GM12872 (cell line): ENCODE results near the gene TNFSF15.

Experiments
- TF ChIP-seq, protein P1 (sequence below): IDR thresholded peaks from 3 replicates; pipeline ENCODE4 v1.5.1; 2011; ENCODE audit warnings: low read depth, mild to moderate bottlenecking, low read length, moderate library complexity; ENCODE audit not compliant: insufficient read depth

The TNFSF15 gene

GRCh38 chr9:114775981-114776380 lies 29.9 kb downstream of the TNFSF15 start:
- TF ChIP-seq, protein P1, sequence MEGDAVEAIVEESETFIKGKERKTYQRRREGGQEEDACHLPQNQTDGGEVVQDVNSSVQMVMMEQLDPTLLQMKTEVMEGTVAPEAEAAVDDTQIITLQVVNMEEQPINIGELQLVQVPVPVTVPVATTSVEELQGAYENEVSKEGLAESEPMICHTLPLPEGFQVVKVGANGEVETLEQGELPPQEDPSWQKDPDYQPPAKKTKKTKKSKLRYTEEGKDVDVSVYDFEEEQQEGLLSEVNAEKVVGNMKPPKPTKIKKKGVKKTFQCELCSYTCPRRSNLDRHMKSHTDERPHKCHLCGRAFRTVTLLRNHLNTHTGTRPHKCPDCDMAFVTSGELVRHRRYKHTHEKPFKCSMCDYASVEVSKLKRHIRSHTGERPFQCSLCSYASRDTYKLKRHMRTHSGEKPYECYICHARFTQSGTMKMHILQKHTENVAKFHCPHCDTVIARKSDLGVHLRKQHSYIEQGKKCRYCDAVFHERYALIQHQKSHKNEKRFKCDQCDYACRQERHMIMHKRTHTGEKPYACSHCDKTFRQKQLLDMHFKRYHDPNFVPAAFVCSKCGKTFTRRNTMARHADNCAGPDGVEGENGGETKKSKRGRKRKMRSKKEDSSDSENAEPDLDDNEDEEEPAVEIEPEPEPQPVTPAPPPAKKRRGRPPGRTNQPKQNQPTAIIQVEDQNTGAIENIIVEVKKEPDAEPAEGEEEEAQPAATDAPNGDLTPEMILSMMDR = no peak

- TF ChIP-seq, protein P1 = no peak
Measured at GRCh38 chr9:114775121-114775520, 30.7 kb downstream of the TNFSF15 start.

DNA sequence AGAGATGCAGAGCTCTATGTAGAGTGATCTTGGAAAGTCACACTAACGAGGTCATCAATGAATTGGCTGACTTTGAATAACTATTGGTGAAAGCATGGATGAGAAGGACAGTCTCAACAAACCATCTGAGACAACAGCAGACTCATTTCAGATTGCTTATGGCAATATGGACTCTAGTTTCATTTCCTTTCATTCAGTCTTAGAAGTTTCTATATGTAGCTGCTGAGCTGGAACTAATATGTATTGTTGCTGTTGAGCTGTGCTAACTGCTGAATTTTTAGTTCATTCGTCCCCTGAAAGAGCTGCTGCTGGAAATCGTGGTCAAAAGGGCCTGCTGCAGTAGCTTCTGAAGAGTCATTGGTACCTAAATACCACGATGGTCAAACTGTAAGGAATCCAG lies 31.3 kb downstream of the TNFSF15 start:
- TF ChIP-seq, protein P1 = no peak

GRCh38 chr9:114771889-114772288 lies 34.0 kb downstream of the TNFSF15 start:
- TF ChIP-seq, protein P1 = no peak

- TF ChIP-seq, protein P1 = no peak
Measured at GRCh38 chr9:114770991-114771390, 34.8 kb downstream of the TNFSF15 start.

- TF ChIP-seq, protein P1 = no peak
Measured at GRCh38 chr9:114769624-114770023, 36.2 kb downstream of the TNFSF15 start.

DNA sequence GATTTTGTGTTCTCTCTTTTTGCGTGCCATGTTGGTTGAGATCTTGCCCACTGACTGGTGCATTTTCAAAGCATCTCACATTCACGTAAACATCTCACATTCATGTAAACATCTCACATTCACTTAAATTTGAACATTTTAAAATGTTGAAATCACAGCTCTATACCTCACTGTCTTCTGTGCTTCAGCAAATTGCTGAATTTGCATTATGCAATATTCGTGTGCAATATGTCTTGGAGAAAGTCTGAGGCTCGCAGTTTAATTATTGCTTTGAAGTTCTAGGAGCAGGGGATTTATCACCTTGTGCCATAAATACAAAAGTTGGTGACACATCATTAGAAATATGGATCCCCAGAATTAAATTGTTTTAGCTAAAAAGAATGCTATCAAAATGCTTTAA lies 42.6 kb downstream of the TNFSF15 start:
- TF ChIP-seq, protein P1 = no peak

DNA sequence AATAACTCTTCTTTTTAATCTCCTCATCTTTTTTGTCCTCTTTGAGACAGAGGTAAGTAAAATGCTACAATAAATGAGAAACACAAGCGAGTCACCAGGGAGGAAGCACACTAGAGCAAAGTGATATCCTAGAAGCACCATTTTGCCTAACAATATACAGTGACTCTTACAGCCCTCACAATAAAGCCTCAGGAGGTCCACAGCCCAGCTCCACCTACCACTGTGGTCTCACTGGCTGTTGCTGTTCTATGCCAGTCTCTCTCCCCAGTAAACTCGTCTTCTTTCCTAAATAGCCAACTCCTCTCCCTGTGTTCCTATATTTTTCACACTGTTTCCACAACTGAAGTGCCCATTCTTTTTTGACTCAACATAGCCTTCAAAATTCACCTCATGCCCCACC lies 44.3 kb downstream of the TNFSF15 start:
- TF ChIP-seq, protein P1 = no peak
